ENCODE data around the gene MSRB3.

DNA sequence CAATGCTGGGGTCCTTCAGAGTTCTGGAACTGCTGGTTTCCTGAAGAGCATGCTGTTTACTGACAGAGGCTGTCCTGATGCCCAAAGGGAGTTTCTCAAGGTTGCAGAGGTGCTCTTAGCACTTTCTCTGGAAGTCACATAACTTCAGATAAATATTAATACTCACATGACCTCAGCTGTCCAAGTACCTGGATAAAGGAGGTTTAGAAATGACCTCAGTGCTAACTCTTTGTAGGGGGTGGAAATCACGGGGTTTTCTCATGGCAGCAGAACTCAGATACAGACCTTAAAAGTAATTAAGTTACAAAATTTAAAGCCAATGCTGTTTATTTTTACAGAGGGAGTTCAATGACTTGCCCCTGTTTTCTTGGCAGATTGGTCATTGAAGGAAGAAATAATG lies 225.9 kb downstream of the MSRB3 start:
- TF ChIP-seq POLR2A (IDR thresholded peaks at IDR 0.05): no peak
- TF ChIP-seq, protein P1, sequence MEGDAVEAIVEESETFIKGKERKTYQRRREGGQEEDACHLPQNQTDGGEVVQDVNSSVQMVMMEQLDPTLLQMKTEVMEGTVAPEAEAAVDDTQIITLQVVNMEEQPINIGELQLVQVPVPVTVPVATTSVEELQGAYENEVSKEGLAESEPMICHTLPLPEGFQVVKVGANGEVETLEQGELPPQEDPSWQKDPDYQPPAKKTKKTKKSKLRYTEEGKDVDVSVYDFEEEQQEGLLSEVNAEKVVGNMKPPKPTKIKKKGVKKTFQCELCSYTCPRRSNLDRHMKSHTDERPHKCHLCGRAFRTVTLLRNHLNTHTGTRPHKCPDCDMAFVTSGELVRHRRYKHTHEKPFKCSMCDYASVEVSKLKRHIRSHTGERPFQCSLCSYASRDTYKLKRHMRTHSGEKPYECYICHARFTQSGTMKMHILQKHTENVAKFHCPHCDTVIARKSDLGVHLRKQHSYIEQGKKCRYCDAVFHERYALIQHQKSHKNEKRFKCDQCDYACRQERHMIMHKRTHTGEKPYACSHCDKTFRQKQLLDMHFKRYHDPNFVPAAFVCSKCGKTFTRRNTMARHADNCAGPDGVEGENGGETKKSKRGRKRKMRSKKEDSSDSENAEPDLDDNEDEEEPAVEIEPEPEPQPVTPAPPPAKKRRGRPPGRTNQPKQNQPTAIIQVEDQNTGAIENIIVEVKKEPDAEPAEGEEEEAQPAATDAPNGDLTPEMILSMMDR (IDR thresholded peaks at IDR 0.05): no peak
- TF ChIP-seq POLR2AphosphoS5 (IDR thresholded peaks at IDR 0.05): no peak
